GM23248 (cell line): Measurements from ENCODE around the gene ANKRD63. TPM values are rescaled to one million over a fixed set of nuclear protein-coding genes. Genes with fewer than 3 reads are reported as not detected.

Experiments used
- DNase-seq: peaks from one replicate; pipeline ENCODE4 v3.0.0-alpha.2; 2015
- H2AFZ ChIP-seq: fragments of 200-600 bp; sonication (generic); 2 replicates; pipeline ENCODE4 v1.6.1; 2016; ENCODE audit warnings: antibody characterized with exemption
- H3F3A ChIP-seq: fragments of 200-600 bp; sonication (generic); 2 replicates; pipeline ENCODE4 v1.6.1; 2016; ENCODE audit warnings: mild to moderate bottlenecking, antibody characterized with exemption, mixed run types; ENCODE audit not compliant: insufficient read depth
- H3K27ac ChIP-seq: fragments of 200-600 bp; sonication (generic); 2 replicates; pipeline ENCODE4 v1.5.1; 2016; ENCODE audit warnings: mild to moderate bottlenecking
- H3K27me3 ChIP-seq: fragments of 200-600 bp; sonication (generic); replicated peaks from 2 replicates; pipeline ENCODE4 v1.6.1; 2016; ENCODE audit warnings: mild to moderate bottlenecking; ENCODE audit not compliant: insufficient read depth
- H3K36me3 ChIP-seq: fragments of 200-600 bp; sonication (generic); 2 replicates; pipeline ENCODE4 v1.6.1; 2016; ENCODE audit warnings: low read depth, mild to moderate bottlenecking
- H3K4me1 ChIP-seq: fragments of 200-600 bp; sonication (generic); 2 replicates; pipeline ENCODE4 v1.6.1; 2016; ENCODE audit warnings: mild to moderate bottlenecking; ENCODE audit not compliant: insufficient read depth
- H3K4me2 ChIP-seq: fragments of 200-600 bp; sonication (generic); one replicate; pipeline ENCODE4 v1.6.1; 2016; ENCODE audit warnings: mild to moderate bottlenecking; ENCODE audit not compliant: unreplicated experiment
- H3K4me3 ChIP-seq: fragments of 200-600 bp; sonication (generic); 2 replicates; pipeline ENCODE4 v1.5.1; 2016; ENCODE audit warnings: mild to moderate bottlenecking
- H3K79me2 ChIP-seq: fragments of 200-600 bp; sonication (generic); 2 replicates; pipeline ENCODE4 v1.6.1; 2016; ENCODE audit warnings: mild to moderate bottlenecking; ENCODE audit not compliant: insufficient read depth
- H3K9ac ChIP-seq: fragments of 200-600 bp; sonication (generic); 2 replicates; pipeline ENCODE4 v1.6.1; 2016; ENCODE audit warnings: mild to moderate bottlenecking
- H3K9me2 ChIP-seq: fragments of 200-600 bp; sonication (generic); 2 replicates; pipeline ENCODE4 v1.6.1; 2016; ENCODE audit warnings: mixed run types, mild to moderate bottlenecking, moderate library complexity; ENCODE audit not compliant: insufficient read depth
- H3K9me3 ChIP-seq: fragments of 200-600 bp; sonication (generic); one replicate; pipeline ENCODE4 v1.6.1; 2017; ENCODE audit warnings: low read depth
- H4K20me1 ChIP-seq: fragments of 200-600 bp; sonication (generic); 2 replicates; pipeline ENCODE4 v1.6.0; 2016; ENCODE audit not compliant: insufficient read depth
- EZH2 ChIP-seq: fragments of 200-600 bp; sonication (generic); IDR thresholded peaks from 2 replicates; pipeline ENCODE4 v1.6.1; 2018; ENCODE audit warnings: antibody characterized with exemption, mild to moderate bottlenecking; ENCODE audit not compliant: insufficient read depth, poor library complexity, severe bottlenecking
- EZH2phosphoT487 ChIP-seq: fragments of 200-600 bp; sonication (generic); IDR thresholded peaks from 2 replicates; pipeline ENCODE4 v1.6.1; 2018; ENCODE audit warnings: antibody characterized with exemption, moderate library complexity, mild to moderate bottlenecking, low read depth; ENCODE audit not compliant: insufficient read depth
- WGBS, 2 experiments: methylation state at CpG; one replicate each; pipeline ENCODE4 v1.1.6; 2015 to 2017; ENCODE audit warnings: low lambda C conversion rate in 2 of 2, low coverage in 1 of 2; ENCODE audit errors: missing lambda C conversion rate in 2 of 2; 5-methylcytosine and 5-hydroxymethylcytosine counted together
- in situ Hi-C: fragments of 300-500 bp; cut with MboI; formaldehyde crosslinking; loops from 2 replicates; pipeline ENCODE4 v1.15.0; 2020
- polyA plus RNA-seq: library from polyadenylated mRNA; unstranded; fragments of >200 nt; fragmentation: Nextera tagmentation; extraction: Ambion mirVana; gene quantifications from 2 replicates; pipeline ENCODE4 v1.2.1, GENCODE V29; 2016
- total RNA-seq: library from RNA; depleted of rRNA; stranded (reverse); fragments of >200 nt; shearing (Covaris generic); gene quantifications from 2 replicates; pipeline ENCODE4 v1.2.3, GENCODE V29; 2014

ANKRD63 gene
- total and polyA plus RNA-seq, 2 experiments from 2014 or later: not detected

DNA sequence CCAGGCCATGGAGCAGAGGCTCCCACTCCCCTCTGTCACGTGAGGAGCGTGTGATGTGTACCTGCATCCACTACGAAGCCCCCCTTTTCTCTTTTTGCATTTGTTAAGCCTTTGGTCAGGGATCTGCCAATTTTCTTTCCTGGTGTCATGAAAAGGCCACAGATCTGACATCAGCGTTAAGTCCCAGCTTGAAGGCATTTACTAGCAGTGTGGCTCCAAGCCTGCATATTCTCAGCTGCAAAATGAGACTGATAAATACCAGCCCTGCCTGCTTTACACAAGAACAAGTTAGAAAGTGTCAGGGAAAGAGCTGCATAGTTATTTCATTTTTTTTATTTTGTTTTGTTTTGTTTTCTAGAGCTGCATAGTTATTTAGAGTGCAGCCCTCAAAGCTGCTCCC, 2.3 kb upstream of the ANKRD63 start:
- H3K36me3 ChIP-seq: no peaks in the 10 kb centered on the region
- in situ Hi-C loops: no loop called here
- H3K9me2 ChIP-seq: no peaks in the 10 kb centered on the region
- no peak overlapping the region for H2AFZ ChIP-seq
- H3K9me3 ChIP-seq: no peaks in the 10 kb centered on the region
- TF ChIP-seq EZH2phosphoT487: no peak
- TF ChIP-seq EZH2: no peak
- H3K27me3 ChIP-seq: peaks cover 32% of the 10 kb centered on the region
- no peak overlapping the region for H3K4me3 ChIP-seq
- H3K79me2 ChIP-seq: no peaks in the 10 kb centered on the region
- H3K27ac ChIP-seq: no peak overlapping the region
- H3K4me2 ChIP-seq: no peak overlapping the region
- peaks cover 14% of the 10 kb centered on the region; the same call in 1 of the 2 replicates for H3F3A ChIP-seq
- H3K4me1 ChIP-seq: peaks cover 17% of the 10 kb centered on the region
- WGBS, 2 experiments: 35 to 41% methylated on average over 4 of the region's 4 CpGs
- DNase-seq: peak; percentile 52
- H3K9ac ChIP-seq: no peak overlapping the region
- H4K20me1 ChIP-seq: no peaks in the 10 kb centered on the region

- in situ Hi-C loops: no loop called here
- no peak for TF ChIP-seq EZH2
- TF ChIP-seq EZH2phosphoT487: no peak
- no peak overlapping the region for H3K4me2 ChIP-seq
- no peaks in the 10 kb centered on the region for H3K36me3 ChIP-seq
- peaks cover 14% of the 10 kb centered on the region; the same call in 1 of the 2 replicates for H3F3A ChIP-seq
- H3K4me1 ChIP-seq: peaks cover 17% of the 10 kb centered on the region
- H3K9me2 ChIP-seq: no peaks in the 10 kb centered on the region
- H3K9ac ChIP-seq: no peak overlapping the region
- no peaks in the 10 kb centered on the region for H3K9me3 ChIP-seq
- WGBS, 2 experiments: 46 to 55% methylated on average over 18 to 33 of the region's 33 CpGs
- H3K27ac ChIP-seq: no peak overlapping the region
- H2AFZ ChIP-seq: no peak overlapping the region
- H3K79me2 ChIP-seq: no peaks in the 10 kb centered on the region
- H3K27me3 ChIP-seq: peaks cover 33% of the 10 kb centered on the region
- DNase-seq: no peak
- H3K4me3 ChIP-seq: no peak overlapping the region
- H4K20me1 ChIP-seq: no peaks in the 10 kb centered on the region
Observed at GRCh38 chr15:40283615-40284300, 894 bp upstream of the ANKRD63 start.

- no peaks in the 10 kb centered on the region for H3K9me2 ChIP-seq
- H3K27ac ChIP-seq: no peak overlapping the region
- H3K4me1 ChIP-seq: peaks cover 17% of the 10 kb centered on the region
Observed at GRCh38 chr15:40282147-40282868, 556 bp downstream of the ANKRD63 start.

GRCh38 chr15:40281801-40282146, 1.1 kb downstream of the ANKRD63 start:
- Histone ChIP-seq H2AFZ (no peak overlapping the region), H3K9me2 (no peaks in the 10 kb centered on the region), H3K79me2 (no peaks in the 10 kb centered on the region), H3F3A (peaks cover 14% of the 10 kb centered on the region; the same call in 1 of the 2 replicates), H3K9ac (no peak overlapping the region), H3K9me3 (no peaks in the 10 kb centered on the region), H3K4me3 (peak overlapping the region; percentile 58), H3K4me1 (peaks cover 17% of the 10 kb centered on the region), H3K27ac (no peak overlapping the region), H3K36me3 (no peaks in the 10 kb centered on the region), H4K20me1 (no peaks in the 10 kb centered on the region), H3K4me2 (peak overlapping the region; percentile 43), H3K27me3 (peaks cover 33% of the 10 kb centered on the region)
- in situ Hi-C loops: no loop called here
- peak; percentile 21 for DNase-seq
- TF ChIP-seq EZH2 (no peak), EZH2phosphoT487 (no peak)
- 5 to 9% methylated on average over 23 to 50 of the region's 51 CpGs for WGBS, 2 experiments

More at GRCh38 chr15:40282147-40282868, 556 bp downstream of the ANKRD63 start:
- no peaks in the 10 kb centered on the region for H3K36me3 ChIP-seq
- peak overlapping the region; percentile 58 for H3K4me3 ChIP-seq
- peak; percentile 89 for TF ChIP-seq EZH2
- TF ChIP-seq EZH2phosphoT487: no peak; the same call in 1 of the 2 replicates
- no peaks in the 10 kb centered on the region for H4K20me1 ChIP-seq
- H3K79me2 ChIP-seq: no peaks in the 10 kb centered on the region
- DNase-seq: peak; percentile 48
- H3F3A ChIP-seq: peaks cover 14% of the 10 kb centered on the region; the same call in 1 of the 2 replicates
- WGBS, 2 experiments: 2% methylated on average over 53 to 67 of the region's 92 CpGs
- in situ Hi-C loops: no loop called here
- peak overlapping the region; percentile 43 for H3K4me2 ChIP-seq
- peaks cover 33% of the 10 kb centered on the region for H3K27me3 ChIP-seq
- no peak overlapping the region for H3K9ac ChIP-seq
- peak overlapping the region; percentile 72 for H2AFZ ChIP-seq
- H3K9me3 ChIP-seq: no peaks in the 10 kb centered on the region
